ENCODE measurements around the gene MRGPRX2.

The MRGPRX2 gene

GRCh38 chr11:19039409-19039808 is 21.1 kb downstream of the MRGPRX2 start:
- no peaks in the 10 kb centered on the region for H3K9me3 ChIP-seq (ENCODE audit: control insufficient read depth, low read length)
- no peaks in the 10 kb centered on the region for H3K4me1 ChIP-seq
- TF ChIP-seq CTCF (IDR thresholded peaks at IDR 0.05), result no peak
- no peak overlapping the region for H2AFZ ChIP-seq
- H3K4me3 ChIP-seq (ENCODE audit: low read depth, low read length), result no peak overlapping the region
- H3K27ac ChIP-seq, result no peak overlapping the region
- H3K36me3 ChIP-seq (ENCODE audit: control insufficient read depth, insufficient read depth, low read length), result no peaks in the 10 kb centered on the region
- H3K79me2 ChIP-seq, result no peaks in the 10 kb centered on the region
- no peaks in the 10 kb centered on the region for H3K27me3 ChIP-seq (ENCODE audit: control insufficient read depth, insufficient read depth, low read length)
- H3K4me2 ChIP-seq (ENCODE audit: low read length), result no peak overlapping the region
- no peak overlapping the region for H3K9ac ChIP-seq

- Histone ChIP-seq H3K27ac (no peak overlapping the region), H3K9me3 (ENCODE audit: control insufficient read depth, low read length) (no peaks in the 10 kb centered on the region), H3K79me2 (no peaks in the 10 kb centered on the region), H3K9ac (no peak overlapping the region), H3K36me3 (ENCODE audit: control insufficient read depth, insufficient read depth, low read length) (no peaks in the 10 kb centered on the region), H3K4me2 (ENCODE audit: low read length) (no peak overlapping the region), H2AFZ (no peak overlapping the region), H3K4me1 (no peaks in the 10 kb centered on the region), H3K27me3 (ENCODE audit: control insufficient read depth, insufficient read depth, low read length) (no peaks in the 10 kb centered on the region), H3K4me3 (ENCODE audit: low read depth, low read length) (no peak overlapping the region)
- TF ChIP-seq CTCF (IDR thresholded peaks at IDR 0.05), result no peak
These were observed 27.5 kb downstream of the MRGPRX2 start for GRCh38 chr11:19032990-19033389.

GRCh38 chr11:19027829-19028595 is 32.5 kb downstream of the MRGPRX2 start:
- no peaks in the 10 kb centered on the region for H3K9me3 ChIP-seq (ENCODE audit: control insufficient read depth, low read length)
- TF ChIP-seq CTCF (IDR thresholded peaks at IDR 0.05), result no peak
- H3K9ac ChIP-seq, result no peak overlapping the region
- H3K36me3 ChIP-seq (ENCODE audit: control insufficient read depth, insufficient read depth, low read length), result no peaks in the 10 kb centered on the region
- no peak overlapping the region for H3K27ac ChIP-seq
- no peaks in the 10 kb centered on the region for H3K79me2 ChIP-seq
- no peaks in the 10 kb centered on the region for H3K4me1 ChIP-seq
- no peak overlapping the region for H3K4me2 ChIP-seq (ENCODE audit: low read length)
- no peak overlapping the region for H3K4me3 ChIP-seq (ENCODE audit: low read depth, low read length)
- no peak overlapping the region for H2AFZ ChIP-seq
- H3K27me3 ChIP-seq (ENCODE audit: control insufficient read depth, insufficient read depth, low read length), result no peaks in the 10 kb centered on the region

- no peak overlapping the region for H2AFZ ChIP-seq
- no peak overlapping the region for H3K27ac ChIP-seq
- no peaks in the 10 kb centered on the region for H3K27me3 ChIP-seq (ENCODE audit: control insufficient read depth, insufficient read depth, low read length)
- H3K9ac ChIP-seq, result no peak overlapping the region
- H3K4me2 ChIP-seq (ENCODE audit: low read length), result no peak overlapping the region
- no peak for TF ChIP-seq CTCF (IDR thresholded peaks at IDR 0.05)
- H3K9me3 ChIP-seq (ENCODE audit: control insufficient read depth, low read length), result no peaks in the 10 kb centered on the region
- no peaks in the 10 kb centered on the region for H3K79me2 ChIP-seq
- H3K36me3 ChIP-seq (ENCODE audit: control insufficient read depth, insufficient read depth, low read length), result no peaks in the 10 kb centered on the region
- no peaks in the 10 kb centered on the region for H3K4me1 ChIP-seq
- H3K4me3 ChIP-seq (ENCODE audit: low read depth, low read length), result no peak overlapping the region
These were observed 33.7 kb downstream of the MRGPRX2 start for GRCh38 chr11:19026862-19027261.
